CD14-positive monocyte (primary cell): Measurements from ENCODE around the gene ANKRD40CL. TPM values are rescaled to one million over a fixed set of nuclear protein-coding genes. Genes with fewer than 3 reads are reported as not detected.
A peak's percentile ranks its signal among the peaks of the same experiment; 100 is the strongest.

Source experiments
- DNase-seq, 3 donors: peaks; one replicate each; pipeline ENCODE4 v3.0.0-alpha.2; 2011 to 2022
- H2AFZ ChIP-seq: 2 replicates; pipeline ENCODE4 v1.6.0; 2012; ENCODE audit warnings: mild to moderate bottlenecking, low read depth, low read length, inconsistent platforms; ENCODE audit not compliant: insufficient read depth, poor library complexity, severe bottlenecking
- H3K27ac ChIP-seq, 2 donors: 1 replicate in 1 of 2; 2 replicates in 1 of 2; pipeline ENCODE4 v1.5.1; 2012 to 2013; ENCODE audit warnings: low read length in 2 of 2, control low read depth in 1 of 2, inconsistent platforms in 1 of 2, low read depth in 1 of 2, mild to moderate bottlenecking in 1 of 2
- H3K27me3 ChIP-seq, 2 donors: one replicate each; pipeline versions ENCODE4 v1.6.0 to v1.6.1; 2011 to 2013; ENCODE audit warnings: low read length in 2 of 2; ENCODE audit not compliant: control insufficient read depth in 2 of 2, insufficient read depth in 2 of 2
- H3K36me3 ChIP-seq, 2 donors: replicated peaks in 1 of 2; 1 replicate in 1 of 2; 2 replicates in 1 of 2; pipeline versions ENCODE4 v1.5.1 to v1.6.1; 2012 to 2013; ENCODE audit warnings: low read length in 2 of 2, control low read depth in 1 of 2, inconsistent platforms in 1 of 2, mild to moderate bottlenecking in 1 of 2; ENCODE audit not compliant: insufficient read depth in 2 of 2, control insufficient read depth in 1 of 2
- H3K4me1 ChIP-seq, 2 donors: 1 replicate in 1 of 2; 2 replicates in 1 of 2; pipeline versions ENCODE4 v1.5.1 to v1.6.1; 2012 to 2013; ENCODE audit warnings: low read length in 2 of 2, control low read depth in 1 of 2, inconsistent platforms in 1 of 2, mild to moderate bottlenecking in 1 of 2, moderate library complexity in 1 of 2; ENCODE audit not compliant: insufficient read depth in 2 of 2, control insufficient read depth in 1 of 2
- H3K4me2 ChIP-seq: replicated peaks from 2 replicates; pipeline ENCODE3; 2012; ENCODE audit warnings: low read length, moderate library complexity, mild to moderate bottlenecking; ENCODE audit not compliant: poor library complexity, severe bottlenecking; ENCODE audit errors: extremely low read depth
- H3K4me3 ChIP-seq, 3 experiments: fragments of 200-600 bp in 1 of 3; sonication (generic) in 1 of 3; replicated peaks in 1 of 3; 1 replicate in 2 of 3; 2 replicates in 1 of 3; pipeline ENCODE4 v1.5.1; 2011 to 2013; ENCODE audit warnings: low read length in 3 of 3, mild to moderate bottlenecking in 3 of 3, control low read depth in 2 of 3, low read depth in 2 of 3, inconsistent platforms in 1 of 3, moderate library complexity in 1 of 3
- H3K79me2 ChIP-seq: 2 replicates; pipeline ENCODE4 v1.6.0; 2012; ENCODE audit warnings: mild to moderate bottlenecking, control low read depth, inconsistent platforms, low read length, moderate library complexity; ENCODE audit not compliant: insufficient read depth
- H3K9ac ChIP-seq: 2 replicates; pipeline ENCODE4 v1.6.0; 2017; ENCODE audit warnings: low read length, mild to moderate bottlenecking; ENCODE audit not compliant: insufficient read depth, poor library complexity, severe bottlenecking
- H3K9me3 ChIP-seq, 2 donors: replicated peaks in 1 of 2; 1 replicate in 1 of 2; 2 replicates in 1 of 2; pipeline versions ENCODE4 v1.5.1 to v1.6.1; 2012 to 2013; ENCODE audit warnings: low read length in 2 of 2, control low read depth in 1 of 2; ENCODE audit not compliant: control insufficient read depth in 1 of 2, insufficient read depth in 1 of 2
- H4K20me1 ChIP-seq: 2 replicates; pipeline ENCODE4 v1.6.0; 2012; ENCODE audit warnings: mild to moderate bottlenecking, low read length, control low read depth, moderate library complexity; ENCODE audit not compliant: insufficient read depth
- H3K27ac Mint-ChIP-seq, 7 donors: one replicate each; pipeline ENCODE4 v1.8.0; 2020; ENCODE audit warnings: mild to moderate bottlenecking in 7 of 7, mixed read lengths in 7 of 7, moderate library complexity in 6 of 7, inconsistent platforms in 2 of 7
- H3K27me3 Mint-ChIP-seq, 3 donors: one replicate each; pipeline ENCODE4 v1.8.0; 2021 to 2022; ENCODE audit warnings: low read depth in 3 of 3, mild to moderate bottlenecking in 3 of 3, mixed read lengths in 3 of 3, moderate library complexity in 3 of 3, inconsistent platforms in 1 of 3
- H3K36me3 Mint-ChIP-seq, 2 donors: one replicate each; pipeline ENCODE4 v1.8.0; 2020; ENCODE audit warnings: mixed read lengths in 2 of 2, inconsistent platforms in 1 of 2, mild to moderate bottlenecking in 1 of 2
- H3K4me1 Mint-ChIP-seq: one replicate; pipeline ENCODE4 v1.8.0; 2020; ENCODE audit warnings: mild to moderate bottlenecking, mixed read lengths
- H3K4me3 Mint-ChIP-seq, 2 donors: one replicate each; pipeline ENCODE4 v1.8.0; 2020; ENCODE audit warnings: mild to moderate bottlenecking in 2 of 2, mixed read lengths in 2 of 2, moderate library complexity in 1 of 2
- H3K9me3 Mint-ChIP-seq, 7 donors: one replicate each; pipeline ENCODE4 v1.8.0; 2020 to 2022; ENCODE audit warnings: mixed read lengths in 7 of 7, mild to moderate bottlenecking in 6 of 7, moderate library complexity in 6 of 7, inconsistent platforms in 2 of 7
- WGBS: methylation state at CpG from one replicate; pipeline ENCODE4 v1.1.5; 2013; ENCODE audit warnings: missing lambda C conversion rate; ENCODE audit not compliant: insufficient coverage; 5-methylcytosine and 5-hydroxymethylcytosine counted together
- intact Hi-C, 2 donors: fragments of 100-400 bp; cut with micrococcal nuclease; formaldehyde crosslinking; loops; one replicate each; pipeline versions ENCODE4 v1.15.0 to v1.15.1; 2023
- polyA plus RNA-seq, 3 donors: library from polyadenylated mRNA; depleted of rRNA in 1 of 3; unstranded in 2 of 3; stranded (reverse) in 1 of 3; fragments of 300-500 nt in 2 of 3; fragments of >200 nt in 1 of 3; fragmentation: Illumina TruSeq in 2 of 3; gene quantifications; 1 replicate in 2 of 3; 2 replicates in 1 of 3; pipeline ENCODE4 v1.2.3, GENCODE V29; 2012 to 2021
- TF ChIP-seq, protein P1 (sequence below): fragments of 200-600 bp; IDR thresholded peaks from one replicate; pipeline ENCODE4 v1.8.0; 2022; ENCODE audit warnings: antibody characterized with exemption, mild to moderate bottlenecking

The ANKRD40CL gene
- polyA plus RNA-seq, 3 donors = not detected

DNA sequence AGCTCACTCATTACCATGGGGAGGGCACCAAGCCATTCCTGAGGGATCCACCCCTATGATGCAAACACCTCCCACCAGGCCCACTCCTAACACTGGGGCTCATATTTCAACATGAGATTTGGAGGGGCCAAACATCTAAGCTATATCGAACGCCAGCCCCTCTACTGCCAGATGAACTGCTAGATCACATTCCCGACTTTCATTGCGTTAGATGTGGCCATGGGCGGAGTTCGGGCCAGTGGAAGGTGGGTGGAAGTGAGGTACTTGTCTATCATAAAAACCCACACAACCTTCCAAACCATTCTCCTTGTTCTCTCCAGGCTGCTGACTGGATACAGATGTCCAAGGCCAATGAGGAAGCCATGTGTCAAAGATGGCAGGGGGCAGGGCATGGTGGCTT is 27.0 kb upstream of the ANKRD40CL start:
- no peak overlapping the region for H3K4me3 Mint-ChIP-seq
- no peaks in the 10 kb centered on the region for H3K36me3 Mint-ChIP-seq
- WGBS = no CpG with 5 or more reads among the region's 6 CpGs

DNA sequence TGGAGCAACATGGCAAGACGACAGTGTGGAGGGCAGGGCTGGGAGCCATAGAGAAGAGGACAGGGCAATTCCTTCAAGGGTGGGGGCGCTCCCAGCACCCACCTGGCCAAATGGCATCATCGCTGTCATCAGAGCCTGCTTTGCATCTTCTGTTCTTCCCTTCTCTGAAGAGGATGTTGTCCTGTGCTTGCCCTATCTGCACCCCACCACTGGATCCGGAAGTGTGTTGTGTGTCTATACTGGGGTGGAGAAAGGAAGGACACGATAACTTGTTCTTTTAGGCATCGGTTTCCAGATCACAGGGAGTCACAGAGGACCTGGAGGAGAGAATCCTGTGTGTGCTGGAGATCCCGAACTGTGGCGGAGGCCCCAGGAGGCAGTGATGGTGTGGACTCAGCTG is 25.7 kb upstream of the ANKRD40CL start:
- Mint-ChIP-seq H3K36me3 (no peaks in the 10 kb centered on the region), H3K27ac (peak overlapping the region; percentile 86 to 94 (median 92)), H3K4me3 (peak overlapping the region; percentile 63 to 87), H3K4me1 (peaks cover 41% of the 10 kb centered on the region), H3K9me3 (no peaks in the 10 kb centered on the region), H3K27me3 (peaks cover 0 to 13% (median 7%) of the 10 kb centered on the region in 3 donors)
- H3K27ac ChIP-seq = peak overlapping the region; percentile 66 to 81
- no peaks in the 10 kb centered on the region for H4K20me1 ChIP-seq
- H3K4me1 ChIP-seq = peaks cover 39 to 46% of the 10 kb centered on the region in 2 donors
- peak overlapping the region; percentile 74 for H2AFZ ChIP-seq
- H3K4me3 ChIP-seq = peak overlapping the region in 2 of 3 experiments; percentile 12 to 56
- DNase-seq = peak in 2 of 3 donors; percentile 16 to 30
- no peaks in the 10 kb centered on the region for H3K79me2 ChIP-seq
- WGBS = 77% methylated on average over 5 of the region's 8 CpGs
- H3K9me3 ChIP-seq = no peaks in the 10 kb centered on the region
- no peaks in the 10 kb centered on the region for H3K27me3 ChIP-seq
- H3K36me3 ChIP-seq = no peaks in the 10 kb centered on the region
- TF ChIP-seq, protein P1, sequence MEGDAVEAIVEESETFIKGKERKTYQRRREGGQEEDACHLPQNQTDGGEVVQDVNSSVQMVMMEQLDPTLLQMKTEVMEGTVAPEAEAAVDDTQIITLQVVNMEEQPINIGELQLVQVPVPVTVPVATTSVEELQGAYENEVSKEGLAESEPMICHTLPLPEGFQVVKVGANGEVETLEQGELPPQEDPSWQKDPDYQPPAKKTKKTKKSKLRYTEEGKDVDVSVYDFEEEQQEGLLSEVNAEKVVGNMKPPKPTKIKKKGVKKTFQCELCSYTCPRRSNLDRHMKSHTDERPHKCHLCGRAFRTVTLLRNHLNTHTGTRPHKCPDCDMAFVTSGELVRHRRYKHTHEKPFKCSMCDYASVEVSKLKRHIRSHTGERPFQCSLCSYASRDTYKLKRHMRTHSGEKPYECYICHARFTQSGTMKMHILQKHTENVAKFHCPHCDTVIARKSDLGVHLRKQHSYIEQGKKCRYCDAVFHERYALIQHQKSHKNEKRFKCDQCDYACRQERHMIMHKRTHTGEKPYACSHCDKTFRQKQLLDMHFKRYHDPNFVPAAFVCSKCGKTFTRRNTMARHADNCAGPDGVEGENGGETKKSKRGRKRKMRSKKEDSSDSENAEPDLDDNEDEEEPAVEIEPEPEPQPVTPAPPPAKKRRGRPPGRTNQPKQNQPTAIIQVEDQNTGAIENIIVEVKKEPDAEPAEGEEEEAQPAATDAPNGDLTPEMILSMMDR = no peak
- no peak overlapping the region for H3K9ac ChIP-seq
- intact Hi-C loops = no loop called here
- H3K4me2 ChIP-seq = peak overlapping the region; percentile 59

More for the DNA sequence above, 27.0 kb upstream of the ANKRD40CL start:
- DNase-seq = no peak
- H3K36me3 ChIP-seq = no peaks in the 10 kb centered on the region
- intact Hi-C loops = no loop called here
- no peaks in the 10 kb centered on the region for H3K9me3 ChIP-seq
- H3K4me3 ChIP-seq = no peak overlapping the region
- TF ChIP-seq, protein P1 = no peak
- Mint-ChIP-seq H3K27ac (peak overlapping the region in 2 of 7 donors; percentile 12 to 72), H3K27me3 (peaks cover 0 to 7% (median 6%) of the 10 kb centered on the region in 3 donors), H3K9me3 (no peaks in the 10 kb centered on the region), H3K4me1 (peaks cover 41% of the 10 kb centered on the region)
- no peaks in the 10 kb centered on the region for H3K27me3 ChIP-seq
- H3K4me2 ChIP-seq = no peak overlapping the region
- H3K9ac ChIP-seq = no peak overlapping the region
- H3K4me1 ChIP-seq = peaks cover 39 to 46% of the 10 kb centered on the region in 2 donors
- no peak overlapping the region for H3K27ac ChIP-seq
- no peaks in the 10 kb centered on the region for H3K79me2 ChIP-seq
- no peak overlapping the region for H2AFZ ChIP-seq
- H4K20me1 ChIP-seq = no peaks in the 10 kb centered on the region
